Skeletal muscle cell (primary cell): Measurements from ENCODE around the gene RNU5D-1.

Experiments
- DNase-seq: peaks from one replicate; pipeline ENCODE4 v3.0.0-alpha.2; 2010; ENCODE audit warnings: low read depth
- H3K4me3 ChIP-seq: 2 replicates; pipeline ENCODE4 v1.5.1; 2011; ENCODE audit warnings: low read depth, mild to moderate bottlenecking, control low read depth, low read length, moderate library complexity

Gene RNU5D-1

DNA sequence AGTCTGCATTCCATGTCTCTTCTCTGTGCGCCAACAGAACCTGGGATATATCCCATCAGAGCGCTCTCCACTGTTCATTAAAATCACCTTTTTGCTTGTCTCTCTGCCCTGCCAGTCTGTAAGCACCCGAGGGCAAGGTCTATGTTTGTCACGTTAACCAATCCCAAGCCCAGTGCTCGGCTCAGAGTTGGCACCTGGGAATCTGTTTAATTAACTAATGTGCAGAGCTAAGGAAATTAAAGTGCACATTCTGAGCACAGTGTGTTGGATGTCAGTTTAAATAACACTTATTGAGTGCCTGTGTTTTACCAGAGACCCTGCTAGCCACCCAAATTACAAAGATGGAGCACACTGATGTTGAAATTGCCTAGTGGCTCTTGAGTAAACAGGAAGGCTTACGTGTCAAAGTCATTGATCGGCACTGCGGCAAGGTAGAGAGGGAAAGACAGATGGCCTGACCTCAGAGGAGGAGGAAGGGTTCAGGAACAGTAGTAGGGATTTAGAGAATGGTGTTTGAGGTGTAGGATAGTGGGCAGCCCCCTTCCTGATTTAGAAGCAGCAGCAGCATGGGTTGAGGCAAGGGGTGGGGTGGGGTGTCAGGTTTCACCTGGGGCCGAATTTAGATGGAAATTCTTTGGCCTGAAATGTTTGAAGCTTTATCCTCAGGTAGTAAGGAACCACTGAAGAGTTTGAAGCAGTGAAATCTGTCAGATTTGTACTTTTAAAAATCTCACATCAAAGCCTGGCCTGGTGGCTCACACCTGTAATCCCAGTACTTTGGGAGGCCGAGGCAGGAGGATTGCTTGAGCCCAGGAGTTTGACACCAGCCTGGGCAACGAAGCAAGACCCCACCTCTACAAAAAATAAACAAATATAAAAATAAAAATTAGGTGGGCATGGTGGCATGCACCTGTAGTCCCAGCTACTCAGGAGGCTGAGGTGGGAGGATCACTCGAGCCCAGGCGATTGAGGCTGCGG lies 48.8 kb downstream of the RNU5D-1 start:
- H3K4me3 ChIP-seq = no peak overlapping the region

More for the DNA sequence above, 48.8 kb downstream of the RNU5D-1 start:
- no peak for DNase-seq
